Right lobe of liver (tissue), 6 donors: ENCODE results near the gene PRKAR1B. TPM values are rescaled to one million over a fixed set of nuclear protein-coding genes. Genes with fewer than 3 reads are reported as not detected.

ENCODE experiments used
- ATAC-seq, 4 donors: fragments of 200-7000 bp; cut with Tn5 transposase; one replicate each; pipeline ENCODE4 v1.9.1; 2020; ENCODE audit warnings: mild to moderate bottlenecking in 4 of 4, moderate library complexity in 4 of 4
- DNase-seq, 3 donors: peaks; one replicate each; pipeline ENCODE4 v3.0.0-alpha.2; 2020
- H3K27ac ChIP-seq, 3 donors: fragments of 200-600 bp; one replicate each; pipeline ENCODE4 v1.8.0; 2022
- H3K27me3 ChIP-seq, 2 donors: fragments of 200-600 bp; one replicate each; pipeline ENCODE4 v1.8.0; 2022
- H3K36me3 ChIP-seq, 4 donors: fragments of 200-600 bp; sonication (generic) in 1 of 4; one replicate each; pipeline versions ENCODE4 v1.5.1 to v1.8.0; 2017 to 2022; ENCODE audit warnings: control low read depth in 1 of 4
- H3K4me1 ChIP-seq, 4 donors: fragments of 200-600 bp; sonication (generic) in 1 of 4; one replicate each; pipeline versions ENCODE4 v1.5.1 to v1.8.0; 2017 to 2022; ENCODE audit warnings: control low read depth in 1 of 4
- H3K4me3 ChIP-seq, 3 donors: fragments of 200-600 bp; one replicate each; pipeline ENCODE4 v1.8.0; 2022
- H3K9me3 ChIP-seq, 4 donors: fragments of 200-600 bp; sonication (generic) in 1 of 4; one replicate each; pipeline versions ENCODE4 v1.5.1 to v1.8.0; 2017 to 2022; ENCODE audit warnings: control low read depth in 1 of 4
- CTCF ChIP-seq, 4 donors: fragments of 200-600 bp in 3 of 4; fragments of 450-650 bp in 1 of 4; IDR thresholded peaks; one replicate each; pipeline versions ENCODE4 v1.5.1 to v1.8.0; 2016 to 2022; ENCODE audit warnings: antibody characterized with exemption in 4 of 4, mild to moderate bottlenecking in 2 of 4
- POLR2A ChIP-seq: fragments of 450-650 bp; IDR thresholded peaks from one replicate; pipeline ENCODE4 v1.6.1; 2017; ENCODE audit warnings: antibody characterized with exemption, mild to moderate bottlenecking
- WGBS: methylation state at CpG from one replicate; pipeline ENCODE4 v1.1.6; 2018; ENCODE audit warnings: low coverage, low lambda C conversion rate; ENCODE audit not compliant: insufficient coverage; ENCODE audit errors: missing lambda C conversion rate; 5-methylcytosine and 5-hydroxymethylcytosine counted together
- intact Hi-C, 2 donors: fragments of 100-400 bp; cut with DNase I; formaldehyde crosslinking; loops; one replicate each; pipeline versions ENCODE4 v1.11.2 to v1.14.1; 2022
- total RNA-seq, 6 experiments: library from RNA; depleted of rRNA in 2 of 6; stranded (reverse); fragments of >200 nt in 2 of 6; fragmentation: NEBNext Ultra II Directional in 3 of 6; extraction: Animal tissue kit (Norgen Biotek cat#: 25700) in 3 of 6; gene quantifications; one replicate each; pipeline versions ENCODE4 v1.1.0 to v1.2.4, GENCODE V29; 2016 to 2023
- donor health status: DM: no; HTN: yes; CAD: no.
- donor health status: DM: no; HTN: no; CAD: no.
- donor health status: DM: no; HTN: no; CAD: no.
- donor health status: DM: no; HTN: yes; CAD: no.
- donor health status: DM: no; HTN: yes; CAD: no.

The PRKAR1B gene
- total RNA-seq, 6 experiments from 2014 or later, result 4.7 to 20.8 (median 11.3) TPM

GRCh38 chr7:582931-583330, 144.2 kb downstream of the PRKAR1B start:
- TF ChIP-seq POLR2A (no peak), CTCF (IDR thresholded peaks at IDR 0.05) (no peak)
- ATAC-seq (no peak), DNase-seq (no peak)
- no peaks in the 10 kb centered on the region for H3K9me3 ChIP-seq
- no peaks in the 10 kb centered on the region for H3K36me3 ChIP-seq
- no peaks in the 10 kb centered on the region for H3K4me1 ChIP-seq
- over 99% methylated on average over 17 of the region's 23 CpGs for WGBS
- H3K4me3 ChIP-seq, result no peak overlapping the region
- intact Hi-C loops, result no loop called here
- no peak overlapping the region for H3K27ac ChIP-seq
- H3K27me3 ChIP-seq, result no peaks in the 10 kb centered on the region

GRCh38 chr7:582081-582835, 144.8 kb downstream of the PRKAR1B start:
- no peak for ATAC-seq
- Histone ChIP-seq H3K27ac (no peak overlapping the region), H3K36me3 (no peaks in the 10 kb centered on the region), H3K4me3 (no peak overlapping the region), H3K9me3 (no peaks in the 10 kb centered on the region), H3K27me3 (no peaks in the 10 kb centered on the region), H3K4me1 (no peaks in the 10 kb centered on the region)
- TF ChIP-seq POLR2A, result no peak
- no peak for TF ChIP-seq CTCF (IDR thresholded peaks at IDR 0.05)
- 97% methylated on average over 6 of the region's 43 CpGs for WGBS
- DNase-seq, result no peak
- intact Hi-C loops, result no loop called here

- H3K4me3 ChIP-seq, result no peak overlapping the region
- DNase-seq (no peak), ATAC-seq (no peak)
- H3K9me3 ChIP-seq, result no peaks in the 10 kb centered on the region
- WGBS, result 93% methylated on average over 12 of the region's 16 CpGs
- H3K27me3 ChIP-seq, result no peaks in the 10 kb centered on the region
- intact Hi-C loops, result no loop called here
- H3K4me1 ChIP-seq, result no peaks in the 10 kb centered on the region
- no peaks in the 10 kb centered on the region for H3K36me3 ChIP-seq
- TF ChIP-seq POLR2A (no peak), CTCF (IDR thresholded peaks at IDR 0.05) (no peak)
- no peak overlapping the region for H3K27ac ChIP-seq
These were observed 148.7 kb downstream of the PRKAR1B start for GRCh38 chr7:578386-578785.

GRCh38 chr7:577741-578370, 149.2 kb downstream of the PRKAR1B start:
- TF ChIP-seq POLR2A, result no peak
- no peak for TF ChIP-seq CTCF (IDR thresholded peaks at IDR 0.05)
- no peak overlapping the region for H3K4me3 ChIP-seq
- no peaks in the 10 kb centered on the region for H3K27me3 ChIP-seq
- H3K4me1 ChIP-seq, result no peaks in the 10 kb centered on the region
- intact Hi-C loops, result no loop called here
- H3K27ac ChIP-seq, result no peak overlapping the region
- no peaks in the 10 kb centered on the region for H3K9me3 ChIP-seq
- no peaks in the 10 kb centered on the region for H3K36me3 ChIP-seq
- no peak for ATAC-seq
- DNase-seq, result no peak
- WGBS, result 92% methylated on average over 6 of the region's 30 CpGs
